COLO829 (cell line): Measurements from ENCODE around the gene CRMP1.

Source experiments
- DNase-seq: peaks from one replicate; pipeline ENCODE4 v3.0.0; 2012; ENCODE audit warnings: low spot score

Gene CRMP1

GRCh38 chr4:5888222-5889001 lies 4.5 kb downstream of the CRMP1 start:
- no peak for DNase-seq

GRCh38 chr4:5887361-5888221 lies 5.3 kb downstream of the CRMP1 start:
- no peak for DNase-seq

- no peak for DNase-seq
Measured at GRCh38 chr4:5887011-5887360, 5.9 kb downstream of the CRMP1 start.

GRCh38 chr4:5885733-5886132 lies 7.2 kb downstream of the CRMP1 start:
- DNase-seq: no peak

- peak; percentile 4 for DNase-seq
Measured at GRCh38 chr4:5884796-5885195, 8.1 kb downstream of the CRMP1 start.

- no peak for DNase-seq
Measured at GRCh38 chr4:5883916-5884315, 9.0 kb downstream of the CRMP1 start.

GRCh38 chr4:5882947-5883346 lies 9.9 kb downstream of the CRMP1 start:
- no peak for DNase-seq

- peak; percentile 6 for DNase-seq
Measured at GRCh38 chr4:5881340-5881739, 11.5 kb downstream of the CRMP1 start.

GRCh38 chr4:5878359-5878758 lies 14.5 kb downstream of the CRMP1 start:
- DNase-seq: no peak

GRCh38 chr4:5877392-5877791 lies 15.5 kb downstream of the CRMP1 start:
- DNase-seq: no peak

GRCh38 chr4:5874811-5875449 lies 18.0 kb downstream of the CRMP1 start:
- no peak for DNase-seq

- no peak for DNase-seq
Measured at GRCh38 chr4:5870701-5871100, 22.2 kb downstream of the CRMP1 start.

GRCh38 chr4:5869966-5870619 lies 22.8 kb downstream of the CRMP1 start:
- no peak for DNase-seq

GRCh38 chr4:5867866-5868265 lies 25.0 kb downstream of the CRMP1 start:
- DNase-seq: no peak

- DNase-seq: no peak
Measured at GRCh38 chr4:5866841-5867813, 25.8 kb downstream of the CRMP1 start.

- DNase-seq: no peak
Measured at GRCh38 chr4:5865896-5866599, 26.8 kb downstream of the CRMP1 start.

- DNase-seq: peak; percentile 10
Measured at GRCh38 chr4:5863461-5864113, 29.3 kb downstream of the CRMP1 start.

- no peak for DNase-seq
Measured at GRCh38 chr4:5858020-5858769, 34.7 kb downstream of the CRMP1 start.

GRCh38 chr4:5857199-5857598 lies 35.7 kb downstream of the CRMP1 start:
- no peak for DNase-seq
